Measurements from ENCODE around the gene GOLM1. TPM values are rescaled to one million over a fixed set of nuclear protein-coding genes. Genes with fewer than 3 reads are reported as not detected.
"Not testable (repeated sequence)": the region's sequence is repeated elsewhere in the genome, so short reads cannot be mapped to it uniquely, and the experiment has no call there.

The GOLM1 gene
- total RNA-seq, 1 donor from 2014 or later, result 44.2 TPM

- peak; percentile 15 for DNase-seq
Observed at GRCh38 chr9:86082870-86083269, 16.5 kb downstream of the GOLM1 start.

DNA sequence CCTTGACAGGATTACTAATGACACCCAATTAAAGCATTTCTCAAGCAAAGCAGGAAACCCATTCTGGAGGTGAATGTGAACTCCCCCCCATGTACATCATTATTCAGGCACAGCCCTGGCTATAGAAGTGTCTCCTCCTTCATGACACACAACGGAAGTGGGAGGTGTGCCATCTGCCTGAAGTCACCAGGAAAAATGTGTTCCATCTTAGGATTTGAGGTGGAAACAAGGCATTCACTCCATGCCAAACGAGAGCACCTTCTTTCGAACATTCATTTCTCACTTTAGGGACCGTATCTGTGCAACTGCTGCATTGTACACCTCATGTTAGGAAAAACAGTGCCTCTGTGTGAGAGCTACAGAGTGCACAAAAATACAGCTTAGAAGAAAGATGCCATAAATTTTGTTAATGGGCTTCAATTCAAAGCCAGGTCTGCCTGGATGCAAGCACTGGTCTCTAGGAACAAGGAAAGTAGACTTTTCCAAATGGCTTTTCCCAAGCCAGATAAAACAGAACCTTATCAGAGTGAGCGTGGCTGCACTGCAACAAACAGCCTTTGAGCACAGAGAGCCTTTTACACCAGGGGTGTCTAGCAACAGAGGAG, 19.4 kb downstream of the GOLM1 start:
- DNase-seq, result no peak

DNA sequence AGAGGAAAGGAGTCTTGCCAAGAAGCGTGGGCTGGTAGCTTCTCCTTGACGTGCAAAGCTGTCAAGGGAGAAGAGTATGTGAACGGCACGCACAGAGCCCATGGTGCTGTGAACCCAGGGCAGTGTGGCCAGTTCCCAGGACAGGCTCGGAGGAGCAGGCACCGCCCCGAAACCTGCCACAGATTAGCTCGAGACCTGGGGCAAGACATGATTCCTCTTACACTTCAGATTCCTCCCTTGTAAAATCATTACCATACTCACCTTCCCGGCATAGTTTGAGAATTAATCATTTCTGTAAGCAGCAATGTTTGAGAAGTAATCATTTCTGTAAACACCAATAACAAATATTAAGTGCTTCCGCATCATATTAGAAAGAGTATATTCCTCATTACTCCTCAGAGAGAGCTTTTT, 19.9 kb downstream of the GOLM1 start:
- DNase-seq, result no peak

DNA sequence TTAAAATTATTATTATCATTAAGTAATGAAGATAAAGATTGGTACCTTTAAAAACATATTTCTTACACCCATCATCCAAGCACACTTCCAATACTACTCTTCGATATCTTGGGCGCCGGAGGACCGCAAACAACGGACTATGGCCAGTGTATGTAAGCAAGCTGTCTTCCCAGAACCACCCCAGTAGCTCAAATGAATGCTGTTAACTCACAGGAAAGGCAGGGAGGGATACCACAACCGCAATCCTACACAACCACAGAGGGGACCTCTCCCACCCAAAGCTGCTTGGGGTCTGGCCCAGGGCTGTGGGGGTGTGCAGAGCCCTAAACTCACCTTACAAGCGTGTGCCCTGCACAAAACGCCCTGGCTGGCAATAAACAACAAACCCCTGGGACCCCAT, 20.6 kb downstream of the GOLM1 start:
- DNase-seq, result no peak

DNA sequence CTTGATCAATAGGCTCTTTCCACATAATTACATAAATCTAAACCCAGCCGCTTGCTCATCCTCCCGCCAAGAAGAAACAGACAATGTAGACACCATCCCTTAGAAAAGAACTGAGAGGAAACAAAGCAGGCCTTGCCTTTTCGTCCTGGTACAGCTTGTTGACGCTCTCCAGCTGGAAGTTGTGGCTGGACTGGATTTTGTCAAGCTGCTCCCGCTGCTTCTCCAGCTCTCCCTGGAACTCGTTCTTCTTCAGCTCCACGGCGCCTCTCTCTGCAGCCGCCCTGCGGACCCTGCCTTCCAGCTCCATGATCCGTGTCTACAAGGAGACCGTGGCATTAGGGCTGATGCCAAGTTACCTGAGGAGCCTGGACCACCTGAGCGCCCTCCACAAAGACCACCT, 22.1 kb downstream of the GOLM1 start:
- peak; percentile 61 for DNase-seq

DNA sequence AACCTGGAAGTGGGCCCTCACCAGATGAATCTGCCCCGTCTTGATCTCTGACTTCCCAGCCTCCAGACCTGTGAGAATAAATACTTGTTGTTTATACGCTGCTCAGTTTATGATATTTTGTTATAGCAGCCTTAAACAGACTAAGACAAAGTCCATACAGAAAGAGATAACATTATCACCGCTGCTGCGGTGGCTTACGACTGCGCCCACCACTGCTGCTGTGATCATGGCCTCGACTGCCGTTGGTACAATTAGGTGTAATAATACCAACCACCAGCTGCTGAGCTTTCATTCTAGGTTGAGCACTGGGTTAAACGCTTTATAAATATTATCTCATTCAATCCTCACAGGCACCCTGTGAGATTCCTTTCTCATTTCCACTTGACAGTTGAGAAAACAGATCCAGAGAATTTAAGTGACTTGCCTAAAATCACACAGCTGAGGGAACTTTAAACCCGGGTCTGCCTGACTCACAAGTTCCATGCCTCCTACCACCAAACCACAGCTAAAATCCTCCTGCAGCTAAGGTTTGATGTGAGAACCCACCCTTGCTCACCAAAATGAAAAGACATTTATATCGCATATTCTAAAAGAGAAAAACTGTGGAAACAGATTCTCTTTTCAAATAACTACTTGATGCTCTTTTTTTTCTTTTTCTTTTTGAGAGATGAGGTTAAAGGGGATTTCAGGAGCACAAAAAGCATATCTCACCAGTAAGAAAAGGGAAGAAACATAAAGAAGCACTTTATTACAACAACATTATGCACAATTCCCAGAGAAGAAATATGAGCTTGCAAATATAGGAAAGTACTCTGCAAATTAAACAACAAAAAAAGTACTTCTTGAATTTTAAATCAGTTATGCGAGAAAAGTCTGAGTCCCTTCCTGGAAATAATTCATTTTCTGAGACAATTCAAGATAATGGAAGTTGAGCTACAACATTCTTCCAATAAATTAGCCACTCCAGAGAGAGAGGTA, 23.9 kb downstream of the GOLM1 start:
- no peak for DNase-seq

DNA sequence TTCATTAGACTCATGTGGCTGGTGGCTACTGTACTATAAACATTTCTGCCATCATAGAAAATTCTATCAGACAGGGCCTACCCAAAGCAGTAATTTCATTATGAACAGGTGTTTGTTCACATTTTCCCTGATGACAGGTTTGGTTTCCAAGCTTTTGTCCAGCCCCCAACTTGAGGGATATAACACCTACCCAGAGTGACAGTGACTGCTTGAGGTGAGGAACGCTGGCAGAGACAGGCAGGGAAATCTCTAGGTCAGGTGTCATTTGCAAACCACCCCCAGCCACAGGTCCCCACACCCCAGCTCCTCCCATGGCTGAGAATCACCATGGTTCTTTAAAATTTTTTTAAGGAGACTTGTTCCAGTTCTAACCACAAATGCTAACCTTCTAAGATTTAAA, 25.5 kb downstream of the GOLM1 start:
- no peak for DNase-seq

GRCh38 chr9:86072394-86072877, 26.9 kb downstream of the GOLM1 start:
- DNase-seq, result no peak

GRCh38 chr9:86069206-86069869, 30.0 kb downstream of the GOLM1 start:
- DNase-seq, result no peak

DNA sequence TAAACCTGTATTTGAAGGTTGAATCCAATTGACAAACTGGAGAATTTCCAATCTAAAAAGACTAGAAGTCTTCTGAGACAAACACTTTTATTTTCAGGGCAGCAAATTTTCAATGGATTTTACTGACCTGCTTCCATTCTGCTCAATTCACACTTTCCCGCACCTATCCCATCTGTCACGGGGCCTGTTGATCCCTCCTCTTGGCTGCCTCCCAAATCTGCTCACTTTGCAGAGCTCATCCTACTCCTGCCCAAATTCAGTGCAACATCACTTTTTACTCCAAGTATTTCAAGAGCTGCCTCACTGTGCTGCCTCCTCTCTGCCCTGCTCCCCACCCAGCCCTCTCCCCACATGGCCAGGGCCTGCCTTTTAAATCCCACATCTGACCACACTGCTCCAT, 35.1 kb downstream of the GOLM1 start:
- peak; percentile 20 for DNase-seq

DNA sequence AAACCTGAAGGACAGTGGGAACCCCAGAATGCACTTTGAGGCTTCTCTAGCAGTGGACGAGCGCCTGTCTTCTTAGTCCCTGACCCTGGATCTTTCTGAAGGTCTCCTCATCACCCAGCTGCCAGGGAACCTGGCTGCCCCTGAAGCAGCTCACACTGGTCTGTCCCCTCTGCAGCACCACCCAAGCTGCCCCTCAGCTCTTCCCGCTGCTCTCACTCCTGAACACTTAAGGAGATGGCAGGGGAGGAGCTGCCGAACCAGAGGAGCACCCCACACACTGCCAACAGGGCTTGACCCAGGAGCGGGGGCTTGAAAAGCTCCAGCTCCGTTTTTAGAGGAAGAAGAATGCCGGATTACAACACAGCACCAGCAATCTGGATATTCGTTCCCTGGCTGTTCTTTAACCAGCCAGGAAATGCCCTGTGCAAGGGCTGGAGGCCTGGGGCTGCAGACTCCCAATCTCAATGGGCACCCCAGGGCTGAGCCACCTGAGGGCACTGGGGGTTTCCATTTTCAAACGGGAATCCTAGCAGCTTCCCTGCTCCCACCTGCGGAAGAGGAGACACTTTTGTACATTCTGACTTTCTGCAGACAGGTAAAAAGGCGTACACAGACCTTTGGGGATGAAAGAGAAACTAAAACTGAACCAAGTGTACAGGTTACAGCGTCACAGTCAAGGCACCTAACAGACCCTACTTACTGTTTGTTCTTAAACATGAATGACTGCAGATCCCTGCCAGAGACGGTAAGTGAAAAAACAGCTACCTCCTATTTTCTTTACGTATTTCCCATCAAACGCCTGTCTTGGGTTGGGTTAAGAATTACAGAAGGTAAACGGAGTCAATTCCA, 36.3 kb downstream of the GOLM1 start:
- no peak for DNase-seq

DNA sequence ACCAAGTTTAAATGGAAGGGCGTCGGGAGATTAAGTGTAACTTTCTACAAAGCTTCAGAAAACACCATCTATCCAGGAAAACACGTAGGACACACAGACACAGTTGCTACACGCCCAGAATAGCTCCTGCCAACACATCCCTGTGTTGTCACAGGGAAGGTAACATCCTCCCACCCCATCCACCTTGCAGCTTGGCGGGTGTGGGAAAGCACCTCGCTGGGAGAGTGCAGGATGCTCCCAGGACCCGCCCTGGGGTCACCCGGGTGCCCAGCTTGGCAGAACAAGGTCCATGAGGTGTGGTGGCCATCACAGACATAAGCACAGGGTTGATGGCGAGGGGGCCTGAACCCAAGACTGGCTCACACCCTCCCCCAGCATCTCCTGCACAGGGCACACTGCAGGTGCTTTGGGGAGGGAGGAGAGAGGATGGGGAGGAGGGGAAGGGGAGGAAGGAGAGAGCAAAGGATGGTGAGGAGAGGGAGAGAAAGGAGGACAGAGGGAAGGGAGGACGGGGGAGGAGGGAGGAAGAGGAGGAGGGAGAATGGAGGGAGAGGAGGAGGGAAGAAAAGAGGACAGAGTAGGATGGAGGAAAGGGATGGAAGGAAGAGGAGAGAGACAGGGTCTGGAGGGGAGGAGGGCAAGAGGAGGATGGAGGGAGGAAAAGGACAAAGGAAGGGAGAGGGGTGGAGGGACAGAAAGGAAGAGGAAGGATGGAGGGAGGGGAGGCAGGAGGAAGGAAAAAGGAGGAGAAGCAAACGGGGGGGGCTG, 37.2 kb downstream of the GOLM1 start:
- peak; percentile 32 for DNase-seq

DNA sequence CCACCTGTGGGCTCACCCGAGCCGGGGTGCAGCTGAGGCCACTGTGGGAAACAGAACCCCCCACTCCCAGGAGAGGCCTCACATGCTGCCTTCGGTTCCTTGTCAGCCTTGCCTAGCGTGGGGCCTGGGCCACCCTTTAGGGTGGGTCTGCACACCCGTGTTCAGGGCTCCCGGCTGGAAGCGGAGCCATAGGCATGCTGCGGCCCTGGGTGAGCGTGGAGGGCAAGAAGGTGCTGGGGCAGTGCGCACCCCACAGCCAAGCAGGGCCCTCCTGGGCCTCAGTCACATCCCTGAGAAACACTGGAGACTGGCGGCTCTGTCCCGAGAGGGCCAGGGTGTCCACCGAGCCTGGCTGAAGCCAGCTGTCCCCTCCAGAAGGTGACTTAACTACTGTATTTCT, 41.9 kb downstream of the GOLM1 start:
- no peak for DNase-seq

GRCh38 chr9:86054695-86055094, 44.7 kb downstream of the GOLM1 start:
- DNase-seq, result no peak

DNA sequence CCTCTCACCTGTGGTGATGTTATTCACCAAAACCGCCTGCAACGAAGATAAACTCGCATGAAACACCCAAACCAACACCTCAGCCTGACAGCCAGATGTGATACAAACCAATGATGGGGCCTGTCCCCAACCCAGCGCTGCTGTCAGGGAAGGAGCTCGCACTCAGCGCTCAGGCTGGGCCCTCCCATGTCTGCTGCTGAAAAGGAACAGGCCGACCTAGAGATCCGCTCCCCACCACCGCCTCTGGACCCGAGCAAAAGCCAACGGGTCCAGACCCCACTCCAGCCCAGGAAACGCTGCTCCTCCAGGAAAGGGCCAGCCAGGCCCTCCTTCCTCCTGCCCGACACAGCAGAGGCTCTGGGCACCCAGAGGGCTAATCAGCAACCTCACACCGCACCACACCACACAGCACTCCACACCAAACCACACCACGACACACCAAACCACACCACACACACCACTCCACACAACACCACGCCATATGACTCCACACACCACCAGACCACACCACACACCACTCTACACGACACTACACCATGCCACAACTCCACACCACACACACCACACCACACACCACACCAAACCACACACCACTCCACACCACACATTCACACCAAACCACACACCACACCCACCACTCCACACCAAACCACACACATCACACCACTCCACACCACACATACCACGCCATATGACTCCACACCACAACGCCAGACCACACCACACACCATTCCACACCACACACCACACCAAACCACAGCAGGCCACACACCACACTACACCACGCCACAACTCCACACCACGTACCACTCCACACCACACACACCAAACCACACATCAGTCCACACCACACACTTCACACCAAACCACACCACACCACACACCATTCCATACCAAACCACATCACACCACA, 46.5 kb downstream of the GOLM1 start:
- DNase-seq, result no peak

DNA sequence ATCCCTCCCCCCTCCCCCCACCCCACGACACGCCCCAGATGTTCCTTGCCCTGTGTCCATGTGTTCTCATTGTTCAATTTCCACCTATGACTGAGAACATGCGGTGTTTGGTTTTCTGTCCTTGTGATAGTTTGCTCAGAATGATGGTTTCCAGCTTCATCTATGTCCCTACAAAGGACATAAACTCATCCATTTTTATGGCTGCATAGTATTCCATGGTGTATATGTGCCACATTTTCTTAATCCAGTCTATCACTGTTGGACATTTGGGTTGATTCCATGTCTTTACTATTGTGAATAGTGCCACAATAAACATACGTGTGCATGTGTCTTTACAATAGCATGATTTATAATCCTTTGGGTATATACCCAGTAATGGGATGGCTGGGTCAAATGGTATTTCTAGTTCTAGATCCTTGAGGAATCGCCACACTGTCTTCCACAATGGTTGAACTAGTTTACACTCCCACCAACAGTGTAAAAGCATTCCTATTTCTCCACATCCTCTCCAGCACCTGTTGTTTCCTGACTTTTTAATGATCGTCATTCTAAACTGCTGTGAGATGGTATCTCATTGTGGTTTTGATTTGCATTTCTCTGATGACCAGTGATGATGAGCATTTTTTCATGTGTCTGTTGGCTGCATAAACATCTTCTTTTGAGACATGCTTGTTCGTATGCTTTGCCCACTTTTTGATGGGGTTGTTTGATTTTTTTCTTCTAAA, 51.2 kb downstream of the GOLM1 start:
- not testable (repeated sequence) for DNase-seq

DNA sequence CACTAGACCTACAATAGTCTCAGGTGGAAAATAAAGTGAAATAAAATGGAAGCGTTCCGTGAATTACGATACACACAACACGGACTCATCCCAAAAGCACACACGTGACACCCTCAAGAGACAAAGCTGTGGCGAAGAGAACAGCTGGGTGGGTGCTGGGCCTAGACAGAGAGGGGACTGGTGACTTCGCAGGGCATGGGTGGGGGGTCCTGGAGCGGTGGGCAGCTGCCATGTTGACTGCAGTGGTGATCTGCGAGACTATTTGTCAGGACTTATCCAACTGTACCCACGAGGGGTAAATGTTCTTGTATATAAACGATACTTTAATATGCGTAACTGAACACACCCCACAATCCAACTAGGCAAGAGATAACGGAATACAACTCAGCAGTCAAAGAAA, 52.0 kb downstream of the GOLM1 start:
- DNase-seq, result no peak

GRCh38 chr9:86046930-86047341, 52.4 kb downstream of the GOLM1 start:
- DNase-seq, result no peak

GRCh38 chr9:86046071-86046636, 53.2 kb downstream of the GOLM1 start:
- no peak for DNase-seq

Measured in tongue (tissue), 2 donors.